Stimulated activated CD4-positive, alpha-beta T cell treated with anti-CD3 and anti-CD28 coated beads, Interleukin-15, amount 100 ng/mL, for 1 hour (primary cell): ENCODE data around the gene DDX47.
"Not testable (repeated sequence)": the region's sequence is repeated elsewhere in the genome, so short reads cannot be mapped to it uniquely, and the experiment has no call there.

ENCODE experiments used
- DNase-seq, 2 donors: peaks; one replicate each; pipeline ENCODE4 v3.0.0-alpha.2; 2020; ENCODE audit warnings: low read depth in 1 of 2, low spot score in 1 of 2

The DDX47 gene

DNA sequence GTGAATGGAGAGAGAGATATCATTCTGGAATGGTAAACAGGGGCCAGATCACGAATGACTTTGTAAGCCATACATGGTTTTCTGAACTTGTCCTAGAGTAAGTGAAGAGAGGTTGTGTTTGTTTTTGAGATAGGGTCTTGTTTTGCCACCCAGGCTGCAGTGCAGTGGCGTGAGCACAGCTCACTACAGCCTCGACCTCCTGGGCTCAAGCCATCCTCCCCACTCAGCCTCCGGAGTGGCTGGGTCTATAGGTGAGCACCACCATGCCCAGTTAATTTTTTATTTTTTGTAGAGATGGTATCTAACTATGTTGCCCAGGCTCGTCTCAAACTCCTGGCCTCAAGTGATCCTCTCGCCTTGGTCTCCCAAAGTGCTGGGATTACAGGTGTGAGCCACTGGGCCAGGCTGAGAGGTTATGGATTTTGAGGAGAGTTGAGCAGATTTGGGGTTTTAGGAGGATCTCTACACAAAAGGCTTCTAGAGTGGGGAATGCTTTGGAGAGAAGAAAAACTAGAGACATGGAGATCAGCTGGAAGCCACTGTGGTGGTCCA lies 58.5 kb downstream of the DDX47 start:
- no peak for DNase-seq

DNA sequence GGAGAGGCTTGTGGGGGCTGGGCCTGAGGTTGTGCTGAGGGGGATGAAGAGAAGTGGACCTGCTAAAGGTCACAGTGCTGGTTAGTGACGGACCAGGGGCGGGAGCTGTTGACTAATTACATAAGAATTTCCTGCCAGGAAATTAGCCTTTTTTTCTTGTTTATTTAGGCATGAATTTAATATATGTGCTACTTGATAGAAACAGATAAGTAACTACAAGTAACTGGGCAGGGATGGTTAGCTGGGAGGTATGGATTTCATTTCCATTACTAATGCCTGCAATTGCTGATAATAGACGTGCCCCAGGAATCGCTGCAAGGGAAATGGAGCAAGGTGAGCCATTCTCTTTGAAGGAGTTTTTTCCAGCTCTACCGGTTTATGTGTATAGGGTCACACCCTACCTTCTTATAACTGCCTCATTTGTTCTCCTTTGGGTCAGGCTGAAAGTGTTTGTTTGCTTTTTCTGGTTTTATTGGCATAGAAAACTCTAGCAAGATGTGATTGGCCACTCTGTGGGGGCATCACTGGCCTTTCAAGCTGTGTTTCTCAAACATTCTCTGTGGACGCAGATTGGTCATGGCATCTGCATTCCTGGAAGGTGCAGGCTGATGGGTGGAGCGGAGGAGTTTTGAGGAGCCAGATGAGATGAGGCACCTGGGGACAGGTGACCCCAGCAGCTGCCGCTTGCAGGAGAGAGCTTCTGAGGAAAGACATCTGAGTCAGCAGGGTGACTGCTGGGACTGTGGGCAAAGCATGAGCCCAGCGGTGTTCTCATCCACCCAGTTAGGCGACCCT lies 59.2 kb downstream of the DDX47 start:
- no peak for DNase-seq

DNA sequence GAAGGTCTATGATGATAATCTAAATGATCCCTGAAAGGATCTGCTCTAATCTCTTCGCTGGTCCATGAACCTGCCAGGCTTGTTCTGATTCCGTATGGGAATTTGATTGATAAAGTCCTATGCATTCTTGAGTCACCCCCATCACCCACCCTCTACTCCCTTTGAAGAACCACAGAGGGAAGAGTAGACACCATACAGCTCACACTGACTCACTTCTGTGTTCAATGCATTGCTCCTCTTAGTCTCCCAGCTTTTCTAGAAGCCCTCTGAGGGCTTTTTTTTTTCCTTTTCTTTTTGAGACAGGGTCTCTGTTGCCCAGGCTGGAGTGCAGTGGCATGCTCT lies 59.8 kb downstream of the DDX47 start:
- no peak for DNase-seq

DNA sequence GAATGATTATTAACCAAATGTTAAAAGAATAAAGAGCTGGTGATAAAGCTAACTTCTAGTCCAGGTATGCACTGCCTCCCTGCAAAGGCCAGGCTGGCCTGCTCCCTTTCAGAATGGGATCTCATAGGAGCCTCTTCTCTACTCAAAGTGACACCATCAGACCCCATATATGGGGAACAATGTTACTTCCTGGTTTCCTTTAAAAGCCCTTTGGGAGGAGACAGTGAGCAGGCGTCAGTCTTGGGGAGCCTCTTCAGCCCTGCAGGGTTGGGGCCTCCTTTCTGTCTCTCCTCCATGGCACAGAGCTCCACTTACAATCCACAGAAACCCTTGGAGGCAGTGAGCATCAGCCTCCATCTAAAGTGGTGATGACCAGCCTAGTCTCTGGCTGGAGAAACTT lies 60.9 kb downstream of the DDX47 start:
- no peak for DNase-seq

DNA sequence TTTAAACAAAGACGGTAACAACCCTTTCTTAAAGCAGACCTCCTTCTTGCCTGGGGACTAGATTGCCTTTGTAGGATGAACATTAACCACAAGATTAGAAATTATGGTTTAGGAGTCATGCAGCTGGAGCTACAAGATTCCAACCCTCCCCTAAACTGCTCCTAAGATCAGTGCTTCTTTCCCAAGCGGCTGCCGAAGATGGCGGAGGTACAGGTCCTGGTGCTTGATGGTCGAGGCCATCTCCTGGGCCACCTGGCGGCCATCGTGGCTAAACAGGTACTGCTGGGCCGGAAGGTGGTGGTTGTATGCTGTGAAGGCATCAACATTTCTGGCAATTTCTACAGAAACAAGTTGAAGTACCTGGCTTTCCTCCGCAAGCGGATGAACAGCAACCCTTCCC lies 62.2 kb downstream of the DDX47 start:
- DNase-seq, result not testable (repeated sequence)

DNA sequence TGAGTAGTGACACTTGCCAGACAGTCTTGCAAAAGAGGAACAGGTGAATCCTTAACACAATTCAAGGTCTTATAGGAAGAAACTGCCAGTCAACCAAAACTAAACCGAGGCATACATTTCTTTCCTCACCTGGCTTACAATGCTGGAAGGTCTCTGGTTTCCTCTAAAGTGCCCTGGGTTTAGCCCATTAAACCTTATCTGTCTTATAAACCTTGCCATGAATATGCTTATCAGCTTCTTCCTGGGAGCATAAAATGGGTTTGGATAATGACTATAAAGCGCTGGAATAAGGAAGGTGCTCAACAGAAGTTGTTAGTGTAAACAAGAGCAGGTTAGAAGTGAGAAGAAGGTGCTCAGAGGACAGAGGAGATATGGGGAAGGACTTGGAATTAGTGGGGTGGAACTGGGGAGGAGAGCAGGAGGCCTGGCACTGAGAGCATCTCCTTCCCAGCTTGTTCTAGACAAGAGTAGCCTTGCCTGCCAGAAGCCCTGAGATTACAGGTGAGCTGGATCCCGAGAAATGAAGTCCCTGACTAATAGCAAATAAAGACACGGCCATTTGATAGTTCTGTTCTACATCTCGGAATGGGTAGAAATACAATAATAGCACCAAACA lies 64.1 kb downstream of the DDX47 start:
- no peak for DNase-seq

DNA sequence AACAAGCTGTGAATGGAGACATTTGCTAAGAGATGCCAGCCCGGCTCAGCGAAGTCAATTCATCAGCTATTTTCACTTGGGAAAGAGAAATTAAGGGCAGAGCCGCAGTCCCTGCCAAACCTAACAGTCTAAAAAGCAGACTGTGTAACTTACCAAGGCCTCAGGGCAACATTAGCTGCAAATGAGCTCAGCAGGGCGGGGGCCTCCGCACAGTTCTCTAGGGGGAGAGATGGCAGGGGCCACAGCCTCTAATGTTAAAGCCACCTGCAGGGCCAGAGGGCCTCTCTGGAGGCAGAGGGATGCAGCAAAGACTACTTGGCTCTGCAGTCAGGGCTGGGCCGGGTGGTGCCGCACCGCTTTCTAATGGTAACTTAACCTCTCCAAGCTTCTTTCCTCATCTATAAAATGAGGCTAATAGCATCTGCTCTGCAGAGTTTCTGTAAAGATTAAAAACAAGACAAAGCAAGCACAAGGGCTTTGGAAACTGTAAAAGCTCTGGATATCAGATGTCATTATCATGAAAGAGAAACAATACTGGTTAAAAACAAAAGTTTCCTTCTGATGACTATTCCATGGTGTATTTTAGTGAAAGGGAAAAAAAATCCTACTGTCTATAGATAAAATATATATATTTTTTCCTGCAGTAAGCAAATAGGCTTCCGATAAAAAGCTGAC lies 64.8 kb downstream of the DDX47 start:
- DNase-seq, result no peak
